GM12892 (cell line): ENCODE data around the gene C2orf72.

Experiments
- POLR2A ChIP-seq: IDR thresholded peaks from 2 replicates; pipeline ENCODE4 v1.6.1; 2011; ENCODE audit warnings: low read depth, low read length, control low read depth
- POLR2AphosphoS5 ChIP-seq: IDR thresholded peaks from 2 replicates; pipeline ENCODE4 v1.6.1; 2011; ENCODE audit warnings: low read depth, low read length, control low read depth

DNA sequence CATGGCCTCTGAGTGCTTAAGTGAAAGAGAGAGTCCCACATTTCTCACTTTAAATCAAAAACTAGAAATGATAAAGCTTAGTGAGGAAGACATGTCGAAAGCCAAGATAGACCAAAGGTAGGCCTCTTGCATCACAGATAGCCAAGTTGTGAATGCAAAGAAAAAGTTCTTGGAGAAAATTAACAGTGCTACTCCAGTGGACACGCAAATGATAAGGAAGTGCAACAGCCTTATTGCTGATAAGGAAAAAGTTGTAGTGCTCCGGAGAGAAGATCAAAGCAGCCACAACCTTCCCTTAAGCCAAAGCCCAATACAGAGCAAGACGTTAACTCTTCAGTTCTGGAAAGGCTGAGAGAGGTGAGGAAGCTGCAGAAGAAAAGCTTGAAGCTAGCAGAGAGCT lies 51.4 kb downstream of the C2orf72 start:
- TF ChIP-seq POLR2AphosphoS5 = no peak
- TF ChIP-seq POLR2A = no peak
